GM18526 (cell line): Measurements from ENCODE around the gene MRPS22.

Source experiments
- POLR2A ChIP-seq: IDR thresholded peaks from 3 replicates; pipeline ENCODE4 v1.6.1; 2011; ENCODE audit not compliant: insufficient read length; ENCODE audit errors: extremely low read depth

The MRPS22 gene

DNA sequence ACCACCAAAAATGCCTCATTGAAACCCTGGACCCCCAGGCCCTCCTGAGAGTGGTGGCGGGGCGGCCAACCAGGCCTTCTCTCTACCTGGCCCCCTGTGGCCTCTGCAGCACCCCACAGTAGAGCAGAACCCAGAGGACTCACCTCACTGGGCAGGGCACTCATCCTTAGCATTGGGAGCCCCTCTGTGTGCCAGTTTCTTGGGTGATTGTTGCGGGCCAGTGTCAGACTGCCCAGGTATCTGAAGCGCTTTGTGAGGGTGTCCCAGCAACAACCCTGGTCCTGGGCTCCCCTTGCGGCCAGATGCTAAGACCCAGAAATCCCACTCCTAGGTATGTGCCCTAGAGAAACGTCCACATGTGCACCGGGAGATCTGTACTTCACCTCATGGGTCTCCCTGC, 20.7 kb upstream of the MRPS22 start:
- no peak for TF ChIP-seq POLR2A

DNA sequence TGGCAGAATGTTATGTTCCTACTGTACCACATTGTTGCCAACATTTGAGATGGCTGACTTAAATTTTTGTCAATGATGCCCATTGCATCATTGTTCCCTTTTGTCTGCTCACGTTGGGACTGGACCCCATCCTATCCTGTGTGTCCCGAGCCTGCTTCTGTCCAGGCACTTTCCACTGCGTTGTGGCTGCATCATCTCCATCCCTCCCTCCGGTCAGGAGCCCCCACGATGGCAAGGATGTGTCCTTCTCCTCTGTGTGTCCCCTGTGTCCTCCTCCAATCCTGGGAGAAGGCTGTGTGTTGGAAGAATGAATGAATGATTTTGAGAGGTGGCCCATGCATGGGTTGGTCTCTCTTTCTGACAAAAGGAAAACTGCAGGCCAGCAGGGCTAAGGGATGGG, 19.4 kb upstream of the MRPS22 start:
- no peak for TF ChIP-seq POLR2A

DNA sequence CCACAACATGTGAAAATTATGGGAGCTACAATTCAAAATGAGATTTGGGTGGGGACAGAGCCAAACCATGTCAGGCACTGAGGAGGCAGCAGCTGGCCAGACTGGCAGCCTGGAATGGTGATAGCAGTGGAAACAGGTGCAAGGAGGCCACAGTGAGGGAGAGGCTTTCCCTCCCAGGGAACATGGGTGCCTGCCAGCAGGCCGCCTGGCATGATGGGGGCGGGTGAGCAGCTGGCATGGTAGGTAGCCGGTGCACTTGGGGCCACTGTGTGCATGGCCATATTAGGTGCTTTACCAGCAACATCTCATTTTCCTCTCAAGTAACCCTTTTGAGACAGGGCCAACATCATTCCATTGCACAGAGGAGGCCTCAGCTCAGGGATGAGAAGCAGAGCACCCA, 18.3 kb upstream of the MRPS22 start:
- TF ChIP-seq POLR2A: no peak

DNA sequence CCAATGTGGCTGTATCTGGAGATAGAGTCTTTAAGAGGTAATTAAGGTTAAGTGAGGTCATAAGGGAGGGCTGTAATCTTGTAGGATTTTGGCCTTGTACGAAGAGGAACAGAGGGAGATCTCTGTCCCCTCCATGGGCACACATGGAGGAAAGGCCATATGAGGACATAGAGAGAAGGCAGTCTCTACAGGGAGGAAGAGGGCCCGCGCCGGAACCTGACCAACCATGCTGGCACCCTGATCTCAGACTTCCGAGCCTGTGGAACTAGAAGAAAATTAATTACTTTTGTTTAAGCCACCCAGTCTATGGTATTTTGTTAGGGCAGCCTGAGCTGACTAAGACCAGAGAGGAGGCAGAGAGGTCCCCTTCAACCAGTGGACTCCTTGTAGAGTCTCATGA, 17.7 kb upstream of the MRPS22 start:
- TF ChIP-seq POLR2A: no peak

DNA sequence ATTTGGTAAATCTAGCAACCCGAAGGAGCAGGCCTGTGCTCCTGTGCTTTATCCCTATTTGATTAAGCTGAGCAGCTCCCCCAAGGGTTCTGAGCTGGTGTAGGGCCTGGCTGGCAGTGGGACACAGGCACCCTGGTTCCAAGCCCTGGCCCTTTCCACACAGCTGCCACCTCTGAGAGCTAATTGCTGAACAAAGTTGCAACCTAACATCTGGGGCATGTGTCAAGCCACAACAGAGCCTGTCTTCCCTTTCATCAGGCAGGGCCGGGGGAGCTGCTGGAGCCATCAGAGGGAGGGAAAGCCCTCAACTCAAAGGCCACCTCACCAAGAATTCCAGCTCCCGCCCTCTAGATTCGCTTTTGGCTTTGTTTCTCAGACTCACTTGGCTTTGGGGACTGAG, 17.1 kb upstream of the MRPS22 start:
- no peak for TF ChIP-seq POLR2A

DNA sequence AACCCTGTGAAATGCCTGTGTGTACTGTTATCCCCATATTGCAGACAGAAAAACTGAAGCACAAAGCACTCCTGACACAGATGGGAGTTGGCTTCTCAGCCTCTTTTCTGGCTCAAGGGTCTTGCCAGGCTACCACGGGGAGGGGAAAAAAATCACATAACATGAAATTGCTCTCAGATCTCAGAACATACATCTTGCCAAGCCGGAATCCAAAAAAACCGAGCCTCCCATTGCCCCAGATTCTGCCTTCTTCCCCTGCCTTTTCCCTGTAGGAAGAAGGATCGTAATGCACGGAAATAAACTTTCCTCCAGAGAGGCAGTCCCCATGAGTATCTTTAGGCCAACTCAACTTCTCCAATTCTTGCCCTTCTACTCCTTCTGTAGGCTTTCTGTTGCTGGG, 16.6 kb upstream of the MRPS22 start:
- no peak for TF ChIP-seq POLR2A

DNA sequence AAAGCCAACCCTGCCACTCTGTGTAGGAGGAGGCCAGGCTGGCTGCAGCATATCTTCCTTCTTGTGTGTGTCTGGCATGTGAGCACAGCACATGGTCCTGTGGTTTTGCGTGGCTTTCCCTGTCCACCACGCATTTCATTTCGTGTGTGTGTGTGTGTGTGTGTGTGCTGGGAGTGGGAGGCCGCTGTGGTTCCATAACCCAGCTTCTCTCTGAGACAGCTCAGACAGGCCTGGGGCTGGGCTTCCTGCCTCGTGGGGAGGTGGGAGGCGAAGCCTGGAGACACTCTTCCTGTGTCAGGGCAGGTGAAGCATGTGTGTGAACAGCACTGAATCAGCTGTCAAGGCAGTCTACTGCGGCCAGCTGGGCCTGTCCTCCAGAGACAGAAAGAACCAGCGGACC, 16.0 kb upstream of the MRPS22 start:
- TF ChIP-seq POLR2A: no peak

DNA sequence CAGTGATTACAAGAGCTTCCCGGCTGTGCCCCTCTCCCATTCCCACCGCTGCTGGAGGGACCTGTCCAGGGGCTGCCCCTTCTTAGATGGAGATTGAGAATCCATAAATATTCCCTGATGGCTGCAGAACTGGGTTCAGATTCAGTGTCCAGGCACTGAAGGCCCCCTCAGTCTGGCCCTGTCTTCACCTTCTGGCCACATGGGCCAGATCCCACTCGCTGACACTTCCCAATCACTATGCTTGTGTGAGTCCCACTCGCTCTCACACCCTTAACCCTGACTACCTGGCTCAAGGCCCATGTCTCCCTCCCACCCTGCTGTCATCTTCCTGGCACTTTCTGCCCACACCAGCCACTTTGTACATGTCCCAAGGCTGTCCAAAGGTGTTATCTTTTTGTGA, 15.5 kb upstream of the MRPS22 start:
- no peak for TF ChIP-seq POLR2A

DNA sequence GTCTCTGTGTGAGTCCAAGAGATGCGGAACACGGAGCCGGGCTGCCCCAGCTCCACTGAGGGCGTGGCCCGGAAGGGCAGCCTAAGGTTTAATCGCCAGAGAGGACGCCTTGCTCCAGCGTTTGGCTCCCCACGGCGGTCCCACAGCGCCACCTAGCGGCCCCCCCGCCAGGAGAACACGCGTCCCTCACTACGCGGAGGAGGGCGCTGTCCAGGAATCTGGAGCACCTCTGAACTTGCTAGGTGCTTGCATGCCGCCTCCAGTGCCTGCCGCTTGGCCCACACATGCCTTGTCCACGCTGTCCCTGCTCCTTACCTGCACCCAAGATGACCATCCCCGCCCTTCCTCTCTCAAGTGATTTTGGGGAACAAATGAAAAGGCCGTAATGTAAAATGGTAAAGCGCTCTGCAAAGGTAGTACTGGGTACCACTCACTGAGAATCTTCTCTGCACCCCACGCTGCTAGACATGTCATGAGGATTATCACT, 14.4 kb upstream of the MRPS22 start:
- no peak for TF ChIP-seq POLR2A

DNA sequence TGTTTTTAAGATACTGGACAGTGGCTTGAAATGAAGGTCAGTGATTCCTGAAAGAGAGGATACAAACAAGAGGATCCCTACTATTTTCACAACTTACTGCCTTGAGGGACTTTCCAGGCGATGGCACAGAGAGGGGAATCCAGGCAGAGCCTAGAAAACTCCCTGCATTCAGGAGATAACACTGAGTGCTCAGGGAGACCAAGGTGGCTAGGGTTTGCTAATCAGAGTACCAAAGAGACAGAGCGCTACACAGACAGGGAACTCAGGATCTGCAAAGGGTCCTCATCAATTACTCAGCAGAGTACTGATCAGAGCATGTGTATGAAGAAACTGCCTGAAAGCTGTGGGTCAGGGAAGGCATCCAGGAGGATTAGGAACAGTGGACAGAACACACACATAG, 11.7 kb upstream of the MRPS22 start:
- no peak for TF ChIP-seq POLR2A

DNA sequence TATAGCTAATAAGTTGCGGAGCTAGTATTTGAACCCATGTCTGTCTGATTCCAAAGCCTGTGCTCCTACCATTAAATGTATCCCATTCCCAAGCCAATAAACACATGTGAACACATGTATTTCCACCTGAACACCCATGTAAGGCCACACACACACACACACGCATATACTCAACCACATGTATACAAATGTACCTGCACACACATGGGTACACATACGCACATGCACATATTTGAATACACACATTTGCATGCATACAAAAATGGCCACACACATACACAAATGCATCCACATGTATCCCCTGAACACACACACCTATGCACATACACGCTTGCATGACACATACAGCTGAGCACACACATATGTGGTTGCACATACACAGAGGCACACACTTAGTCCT, 5.4 kb upstream of the MRPS22 start:
- no peak for TF ChIP-seq POLR2A

DNA sequence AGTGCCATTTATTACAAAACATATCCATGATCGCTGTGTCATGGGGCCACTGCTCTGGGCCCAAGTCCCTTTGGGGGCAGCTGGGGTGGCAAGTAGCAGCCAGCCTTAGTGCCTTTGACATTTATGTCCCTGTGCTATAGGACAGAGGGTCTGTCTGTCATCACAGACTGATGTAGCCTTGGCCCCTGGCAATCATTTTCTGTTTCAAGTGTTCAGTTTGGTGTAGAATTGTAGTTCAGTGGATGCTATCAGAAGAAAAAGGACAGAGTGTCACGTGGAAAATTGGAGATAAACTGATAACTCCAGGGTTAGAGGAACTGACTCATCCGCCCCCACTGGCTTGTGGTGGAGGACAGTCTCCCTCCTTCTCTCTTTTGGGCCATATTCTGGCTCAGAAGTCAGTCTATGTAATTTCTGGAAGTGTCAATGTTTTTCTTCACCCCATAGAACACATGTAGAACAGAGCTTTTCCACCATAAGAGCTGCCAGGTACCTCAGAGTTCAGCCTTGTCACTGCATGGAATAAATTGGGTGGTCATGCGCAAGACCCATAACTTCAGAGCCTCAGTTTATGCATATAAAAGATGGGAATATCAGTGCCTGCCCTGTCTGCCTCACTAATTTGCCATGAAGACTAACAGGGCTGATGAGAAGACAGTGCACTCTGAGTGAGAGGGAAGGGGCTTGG, 4.5 kb upstream of the MRPS22 start:
- TF ChIP-seq POLR2A: no peak

DNA sequence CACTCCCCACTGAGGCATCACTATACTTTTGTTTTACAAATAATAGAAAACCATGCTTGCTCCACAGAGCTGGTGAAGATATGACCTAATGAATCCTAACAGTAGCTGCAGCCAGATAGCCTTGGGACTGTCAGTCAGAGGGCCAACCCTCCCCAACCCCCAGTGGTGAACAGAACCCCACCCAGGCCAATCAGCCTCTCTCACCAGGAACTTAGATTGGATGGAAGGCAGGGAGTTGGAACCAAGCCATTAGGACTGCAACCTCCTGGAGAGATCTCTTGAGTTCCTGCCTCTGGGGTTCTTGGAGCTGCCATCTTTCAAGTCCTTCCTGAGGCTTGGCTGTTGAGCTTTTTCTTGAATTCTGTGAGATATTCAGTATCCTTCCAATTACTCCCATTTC, 3.0 kb upstream of the MRPS22 start:
- no peak for TF ChIP-seq POLR2A

DNA sequence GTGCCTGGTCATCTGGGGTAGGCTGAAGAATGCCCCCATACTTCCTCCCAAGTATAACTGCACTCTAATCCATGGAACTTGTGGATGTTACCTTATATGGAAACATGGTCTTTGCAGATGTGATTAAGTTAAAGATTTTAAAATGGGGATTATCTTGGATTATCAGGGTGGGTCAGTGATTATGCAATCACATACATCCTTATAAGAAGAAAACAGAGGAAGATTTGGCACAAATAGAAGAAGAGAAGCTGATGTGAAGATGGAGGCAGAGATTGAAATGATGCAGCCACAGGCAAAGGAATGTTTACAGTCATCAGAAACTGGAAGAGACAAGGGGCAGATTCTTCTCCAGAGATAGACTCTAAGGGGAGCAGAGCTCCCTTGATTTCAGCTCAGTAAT, 1.8 kb upstream of the MRPS22 start:
- no peak for TF ChIP-seq POLR2A

DNA sequence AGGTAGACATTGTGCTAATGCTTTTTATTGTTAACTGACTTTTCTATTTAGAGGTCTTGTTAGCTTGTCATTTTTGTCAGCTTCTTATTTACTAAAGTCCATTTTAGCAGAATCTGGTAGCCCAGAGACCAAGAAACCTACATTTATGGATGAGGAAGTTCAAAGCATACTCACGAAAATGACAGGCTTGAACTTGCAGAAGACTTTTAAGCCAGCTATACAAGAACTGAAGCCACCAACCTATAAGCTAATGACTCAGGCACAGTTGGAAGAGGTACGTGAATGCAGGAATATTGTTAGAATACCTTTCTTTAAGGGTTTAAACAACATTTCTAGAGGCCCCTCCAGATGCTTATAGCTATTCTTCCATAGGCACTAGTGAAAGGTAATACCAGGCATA, 3.0 kb downstream of the MRPS22 start:
- TF ChIP-seq POLR2A: no peak

DNA sequence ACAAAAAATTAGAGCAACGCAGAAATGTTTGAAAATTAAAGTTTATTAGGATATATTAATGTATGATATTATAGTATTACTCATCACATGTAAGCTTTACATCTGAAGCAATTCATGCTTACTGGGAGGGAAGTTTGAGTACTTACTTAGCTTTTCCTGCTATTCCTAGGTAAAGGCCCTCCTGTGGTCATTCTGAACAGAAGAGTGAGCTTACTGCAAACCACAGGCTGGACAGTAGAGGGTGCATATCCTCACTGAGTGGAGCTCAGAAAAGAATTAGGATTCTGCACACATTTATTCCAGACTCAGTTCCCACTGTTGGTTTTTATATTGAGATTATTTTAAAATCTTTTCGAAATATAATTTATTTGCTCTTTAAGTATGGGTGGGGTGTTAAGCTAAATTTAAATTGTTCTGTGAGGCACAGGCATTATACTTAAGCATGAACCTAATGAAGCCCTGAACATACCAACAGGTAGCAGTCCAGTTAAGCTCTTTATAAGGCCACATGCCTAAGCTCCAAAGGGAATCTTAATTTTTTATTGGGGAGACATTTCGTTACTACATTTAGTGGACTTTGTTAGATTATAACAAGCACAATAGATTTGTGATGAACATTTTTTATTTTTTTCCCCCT, 10.2 kb downstream of the MRPS22 start:
- TF ChIP-seq POLR2A: no peak

DNA sequence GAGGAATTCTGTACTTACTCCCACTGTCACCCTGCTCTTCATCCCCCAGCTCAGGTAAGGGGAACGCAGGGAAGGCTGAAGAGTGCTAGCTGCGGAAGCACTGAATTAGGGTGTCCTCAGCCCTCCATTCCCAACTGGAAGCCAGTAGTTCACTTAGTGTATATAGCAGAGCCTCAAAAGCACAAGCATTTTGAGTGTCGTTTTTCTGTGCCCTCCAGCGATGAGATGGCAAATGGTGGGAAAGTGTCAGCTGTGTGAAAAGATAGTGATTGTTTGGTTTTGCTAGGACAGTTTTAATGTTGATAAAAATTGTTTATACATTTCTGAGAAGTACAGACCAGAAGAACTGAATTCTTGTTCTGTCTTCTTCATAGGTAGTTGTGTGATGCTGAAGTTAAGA, 10.8 kb downstream of the MRPS22 start:
- no peak for TF ChIP-seq POLR2A

DNA sequence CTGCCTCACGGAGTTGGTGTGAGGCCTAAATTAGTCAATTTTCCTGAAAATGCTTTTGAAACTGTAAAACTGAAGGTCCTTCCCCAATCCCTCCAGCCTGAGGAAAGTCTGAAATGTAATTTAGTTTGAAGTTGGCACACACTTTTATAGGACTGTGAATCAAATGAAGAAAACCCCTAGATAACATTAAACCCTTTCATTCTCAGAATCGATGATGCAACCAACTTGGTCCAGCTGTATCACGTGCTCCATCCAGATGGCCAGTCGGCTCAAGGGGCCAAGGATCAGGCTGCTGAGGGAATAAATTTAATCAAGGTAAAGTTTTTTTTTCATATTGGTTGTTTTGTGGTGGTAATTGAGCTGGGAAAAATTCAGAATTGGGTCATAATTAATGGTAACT, 11.7 kb downstream of the MRPS22 start:
- TF ChIP-seq POLR2A: no peak

DNA sequence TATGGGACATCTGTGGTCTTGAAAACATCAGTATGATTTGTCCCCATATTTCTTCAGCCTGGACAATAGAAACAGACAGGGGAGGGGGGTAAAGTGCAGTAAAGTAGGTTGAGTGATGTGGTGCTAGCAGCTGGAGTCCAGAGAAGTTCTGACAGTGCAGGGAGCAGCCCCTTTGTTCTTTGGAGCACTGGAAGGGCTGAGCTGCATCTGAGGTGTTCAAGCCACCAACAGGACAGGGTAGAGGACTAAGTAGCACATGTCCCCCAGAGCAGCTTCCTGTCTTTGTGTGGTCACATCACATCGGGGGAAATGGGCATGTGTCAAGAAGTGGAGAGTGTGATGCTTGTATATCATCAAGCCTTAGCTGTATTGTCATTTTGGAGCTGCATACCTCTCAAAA, 12.1 kb downstream of the MRPS22 start:
- no peak for TF ChIP-seq POLR2A
